Duodenal mucosa (tissue), 2 donors: ENCODE measurements around the gene DLX5.

Experiments used
- H3K27ac ChIP-seq: one replicate; pipeline ENCODE4 v1.7.0; 2013; ENCODE audit warnings: low read depth, low read length
- H3K27me3 ChIP-seq, 2 donors: one replicate each; pipeline ENCODE4 v1.7.0; 2013; ENCODE audit warnings: low read length in 2 of 2, control low read depth in 1 of 2; ENCODE audit not compliant: insufficient read depth in 2 of 2, control insufficient read depth in 1 of 2
- H3K36me3 ChIP-seq, 2 donors: one replicate each; pipeline ENCODE4 v1.7.0; 2013; ENCODE audit warnings: low read length in 2 of 2, control low read depth in 1 of 2; ENCODE audit not compliant: insufficient read depth in 2 of 2, control insufficient read depth in 1 of 2
- H3K4me1 ChIP-seq, 2 donors: one replicate each; pipeline ENCODE4 v1.7.0; 2013; ENCODE audit warnings: low read length in 2 of 2, control low read depth in 1 of 2; ENCODE audit not compliant: insufficient read depth in 2 of 2, control insufficient read depth in 1 of 2
- H3K4me3 ChIP-seq, 2 donors: one replicate each; pipeline ENCODE4 v1.7.0; 2013; ENCODE audit warnings: low read length in 2 of 2, low read depth in 1 of 2
- H3K9ac ChIP-seq, 2 donors: one replicate each; pipeline ENCODE4 v1.7.0; 2013; ENCODE audit warnings: low read length in 2 of 2, low read depth in 1 of 2
- H3K9me3 ChIP-seq, 2 donors: one replicate each; pipeline ENCODE4 v1.7.0; 2013; ENCODE audit warnings: low read length in 2 of 2, control low read depth in 1 of 2; ENCODE audit not compliant: control insufficient read depth in 1 of 2

DLX5 gene

DNA sequence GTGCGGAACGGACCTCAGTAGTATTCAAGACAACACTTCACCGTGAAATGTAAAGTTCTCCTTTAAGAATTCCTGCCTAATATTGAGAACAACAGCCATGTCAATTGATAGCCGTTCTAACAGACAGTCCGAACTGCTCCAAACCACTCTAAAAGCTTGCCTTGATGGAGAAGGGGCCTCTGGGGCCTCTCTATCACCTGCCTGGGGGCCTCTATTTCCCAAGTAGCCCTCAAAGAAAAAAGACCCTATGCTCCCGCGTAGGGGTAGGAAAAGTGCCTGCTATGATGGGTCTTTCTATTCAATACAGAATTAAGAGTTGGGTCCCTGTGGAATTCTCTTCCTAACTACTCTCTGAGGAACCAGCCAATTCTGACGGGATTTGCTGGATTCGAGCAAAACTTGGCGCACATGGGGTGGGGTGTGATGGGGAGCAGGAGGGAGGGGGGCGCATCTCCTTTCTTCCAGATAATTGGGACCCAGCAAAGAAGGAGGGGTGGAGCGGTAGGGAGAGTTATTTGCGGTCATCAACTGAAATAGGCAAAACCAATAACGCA, 27.6 kb downstream of the DLX5 start:
- Histone ChIP-seq H3K27me3 (peaks cover 88 to 97% of the 10 kb centered on the region in 2 donors), H3K27ac (no peak overlapping the region), H3K9me3 (no peaks in the 10 kb centered on the region), H3K4me3 (no peak overlapping the region), H3K4me1 (no peaks in the 10 kb centered on the region), H3K36me3 (no peaks in the 10 kb centered on the region), H3K9ac (no peak overlapping the region)

DNA sequence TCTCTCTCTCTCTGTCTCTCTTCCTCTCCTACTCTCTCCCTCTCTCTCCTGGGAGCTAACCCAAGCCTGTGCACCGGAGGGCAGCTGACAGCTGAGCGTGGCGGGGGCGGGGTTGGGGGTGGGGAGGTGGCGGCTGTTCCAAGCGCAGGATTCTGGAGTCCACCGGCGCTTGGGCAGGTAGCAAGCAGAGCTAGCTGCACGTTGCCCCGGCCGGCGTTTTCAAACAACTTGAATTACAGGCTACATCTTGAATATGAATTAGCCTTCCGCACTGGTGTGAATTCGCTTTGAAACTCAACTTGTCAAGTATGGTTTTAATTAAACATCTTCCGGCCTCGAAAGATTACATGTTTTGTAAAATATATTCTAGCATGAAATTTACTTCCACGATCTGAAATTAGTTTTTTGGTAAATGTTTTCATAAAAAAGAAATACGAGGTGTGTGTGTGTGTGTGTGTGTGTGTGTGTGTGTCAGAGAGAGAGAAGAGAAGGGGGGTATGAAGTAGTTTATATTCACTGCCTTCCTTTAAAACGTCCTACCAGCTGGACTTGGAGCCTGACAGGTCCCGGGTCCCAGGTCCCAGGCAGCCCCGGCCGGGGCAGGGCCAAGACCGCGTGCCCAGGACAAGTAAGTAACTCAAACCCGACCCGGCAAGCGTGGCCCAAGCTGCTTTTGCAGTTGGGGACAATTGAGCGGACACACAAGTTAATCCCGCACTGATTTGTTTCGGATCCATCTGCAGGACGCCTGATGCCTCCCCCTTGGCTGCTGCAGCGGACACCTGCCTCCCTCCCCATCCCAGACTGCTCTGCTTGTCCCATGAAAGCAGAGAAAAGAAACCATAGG, 28.3 kb downstream of the DLX5 start:
- H3K9ac ChIP-seq = no peak overlapping the region
- no peaks in the 10 kb centered on the region for H3K36me3 ChIP-seq
- H3K9me3 ChIP-seq = no peaks in the 10 kb centered on the region
- no peak overlapping the region for H3K4me3 ChIP-seq
- H3K27ac ChIP-seq = no peak overlapping the region
- H3K27me3 ChIP-seq = peaks cover 86 to 97% of the 10 kb centered on the region in 2 donors
- H3K4me1 ChIP-seq = no peaks in the 10 kb centered on the region

DNA sequence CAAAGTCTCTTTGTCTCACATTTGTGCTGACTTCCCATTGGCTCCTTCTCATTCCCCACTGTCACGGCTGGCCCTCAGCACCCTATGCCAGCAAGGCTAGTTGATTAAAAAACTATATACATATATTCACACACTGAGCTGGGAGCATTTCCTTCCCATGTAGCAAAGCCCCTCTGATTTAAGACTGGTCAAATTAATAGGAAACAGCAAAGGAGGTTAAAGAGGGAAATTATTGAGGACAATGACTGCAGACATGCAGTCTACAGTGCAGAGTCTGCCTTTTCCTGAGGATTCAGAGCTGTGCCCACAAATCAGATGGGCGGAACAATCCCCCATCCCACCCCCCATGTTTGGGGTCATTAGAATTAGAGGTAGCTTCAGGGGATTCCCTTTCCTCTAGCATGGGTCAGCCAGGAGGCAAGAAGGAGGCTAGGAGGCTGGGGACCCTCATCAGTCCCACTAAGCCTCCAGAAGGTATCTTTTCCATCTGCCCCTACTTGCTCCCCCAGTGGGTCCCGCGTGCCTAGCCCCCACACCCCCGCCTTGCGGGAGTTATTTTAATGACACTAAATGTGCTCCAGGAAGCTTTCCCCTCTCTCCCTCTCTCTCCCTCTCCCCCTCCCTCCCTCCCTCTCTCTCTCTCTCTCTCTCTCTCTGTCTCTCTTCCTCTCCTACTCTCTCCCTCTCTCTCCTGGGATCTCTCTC, 29.1 kb downstream of the DLX5 start:
- no peak overlapping the region for H3K27ac ChIP-seq
- no peaks in the 10 kb centered on the region for H3K36me3 ChIP-seq
- no peaks in the 10 kb centered on the region for H3K4me1 ChIP-seq
- H3K27me3 ChIP-seq = peaks cover 78 to 90% of the 10 kb centered on the region in 2 donors
- H3K9me3 ChIP-seq = no peaks in the 10 kb centered on the region
- H3K9ac ChIP-seq = no peak overlapping the region
- no peak overlapping the region for H3K4me3 ChIP-seq

DNA sequence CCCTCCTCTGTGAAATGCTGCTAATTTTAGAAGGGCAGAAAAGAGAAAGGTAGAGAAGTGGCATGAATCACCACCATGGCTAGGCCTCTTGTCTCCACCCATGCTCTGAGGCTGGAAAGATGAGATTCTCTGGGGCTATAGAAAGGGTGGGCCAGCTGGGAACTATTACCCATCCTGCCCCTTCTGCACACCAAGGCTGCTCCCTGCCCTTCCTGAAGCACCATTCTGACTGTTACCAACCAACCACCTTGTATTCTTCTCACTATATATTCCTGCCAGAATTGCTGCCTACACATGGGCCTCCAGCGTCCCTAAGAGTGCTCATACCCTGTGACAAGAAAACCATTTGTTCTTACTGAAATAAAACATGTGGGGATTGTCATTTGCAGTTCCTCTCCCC, 30.7 kb downstream of the DLX5 start:
- Histone ChIP-seq H3K36me3 (no peaks in the 10 kb centered on the region), H3K27ac (no peak overlapping the region), H3K9ac (no peak overlapping the region), H3K4me1 (no peaks in the 10 kb centered on the region), H3K9me3 (no peaks in the 10 kb centered on the region), H3K27me3 (peaks cover 77 to 87% of the 10 kb centered on the region in 2 donors), H3K4me3 (no peak overlapping the region)

DNA sequence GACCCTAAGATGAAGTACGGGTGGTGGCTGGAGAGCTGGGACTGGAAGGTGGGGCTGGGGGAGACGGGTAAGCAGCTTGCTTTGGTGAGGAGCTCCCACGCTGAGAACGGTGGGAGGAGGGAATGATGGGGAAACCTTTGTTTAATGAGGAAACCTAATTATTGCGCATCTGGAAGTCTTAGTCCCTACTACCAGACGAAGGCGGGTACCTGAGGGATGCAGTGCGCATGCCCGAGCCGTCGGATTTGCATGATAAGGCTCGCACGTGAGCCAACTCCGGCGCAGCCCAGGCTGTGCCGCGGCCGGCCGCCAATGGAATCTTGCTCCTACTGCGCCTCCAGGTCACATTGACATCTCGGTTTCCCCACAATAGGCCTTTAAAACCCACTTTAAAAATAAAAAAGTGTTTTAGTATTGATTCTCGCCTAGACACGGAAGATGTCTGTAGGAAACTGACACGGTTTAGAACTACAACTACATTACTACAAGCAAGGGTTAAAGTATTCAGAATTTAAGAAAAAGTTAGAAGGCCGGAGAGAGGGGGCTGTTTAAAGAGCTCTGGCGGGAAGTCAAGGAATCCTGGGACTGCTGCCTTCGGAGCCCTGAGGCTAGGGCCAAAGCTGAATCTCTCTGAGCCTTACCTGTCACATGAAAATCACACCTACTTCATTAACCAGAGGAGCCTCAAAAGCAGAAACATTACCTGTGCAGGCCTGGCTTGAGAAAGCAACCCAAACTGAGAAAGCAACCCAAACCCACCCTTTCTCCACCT, 31.4 kb downstream of the DLX5 start:
- Histone ChIP-seq H3K9ac (no peak overlapping the region), H3K27me3 (peaks cover 77 to 87% of the 10 kb centered on the region in 2 donors), H3K4me3 (no peak overlapping the region), H3K36me3 (no peaks in the 10 kb centered on the region), H3K9me3 (no peaks in the 10 kb centered on the region), H3K27ac (no peak overlapping the region), H3K4me1 (no peaks in the 10 kb centered on the region)

DNA sequence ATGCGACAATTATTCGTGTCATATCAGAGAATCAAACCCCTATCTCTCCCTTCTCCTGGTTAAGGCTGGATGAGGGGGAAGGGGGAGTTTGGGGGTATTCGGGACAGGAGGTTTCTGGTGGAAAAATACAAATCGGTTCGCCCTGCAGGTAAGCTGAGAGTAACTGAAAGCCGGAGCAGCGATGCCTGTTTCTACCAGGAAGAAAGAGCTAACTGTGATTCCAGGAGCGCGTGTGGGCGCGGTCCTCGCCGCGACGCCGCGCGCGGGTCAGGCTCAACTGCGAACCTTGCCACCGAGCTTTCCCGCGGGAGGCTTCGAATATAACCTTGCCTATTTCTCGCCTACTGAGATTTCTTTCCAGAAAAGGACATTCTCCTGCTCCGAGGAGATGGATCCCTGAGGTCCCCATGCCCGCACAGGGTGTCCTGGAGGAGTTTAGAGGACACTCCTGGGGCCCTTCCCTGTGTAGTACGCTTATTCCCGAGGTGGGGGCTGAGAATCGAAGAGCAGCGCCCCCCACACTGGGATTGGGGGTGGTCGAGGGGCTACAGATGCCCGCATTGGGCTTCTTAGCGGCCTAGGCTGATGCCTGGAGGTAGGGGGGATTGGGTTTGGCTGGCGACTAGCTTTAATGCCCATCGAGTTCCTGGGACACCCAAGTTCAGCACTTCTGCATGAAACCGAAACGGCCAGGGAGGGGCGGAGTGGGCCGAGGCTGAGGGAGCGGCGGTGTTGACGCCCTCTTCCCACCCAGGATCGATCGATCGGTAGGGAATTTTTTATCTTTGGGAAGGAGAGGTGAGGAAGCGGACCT, 32.2 kb downstream of the DLX5 start:
- Histone ChIP-seq H3K9me3 (no peaks in the 10 kb centered on the region), H3K4me3 (no peak overlapping the region), H3K36me3 (no peaks in the 10 kb centered on the region), H3K9ac (no peak overlapping the region), H3K27ac (no peak overlapping the region), H3K27me3 (peaks cover 70 to 84% of the 10 kb centered on the region in 2 donors), H3K4me1 (no peaks in the 10 kb centered on the region)

DNA sequence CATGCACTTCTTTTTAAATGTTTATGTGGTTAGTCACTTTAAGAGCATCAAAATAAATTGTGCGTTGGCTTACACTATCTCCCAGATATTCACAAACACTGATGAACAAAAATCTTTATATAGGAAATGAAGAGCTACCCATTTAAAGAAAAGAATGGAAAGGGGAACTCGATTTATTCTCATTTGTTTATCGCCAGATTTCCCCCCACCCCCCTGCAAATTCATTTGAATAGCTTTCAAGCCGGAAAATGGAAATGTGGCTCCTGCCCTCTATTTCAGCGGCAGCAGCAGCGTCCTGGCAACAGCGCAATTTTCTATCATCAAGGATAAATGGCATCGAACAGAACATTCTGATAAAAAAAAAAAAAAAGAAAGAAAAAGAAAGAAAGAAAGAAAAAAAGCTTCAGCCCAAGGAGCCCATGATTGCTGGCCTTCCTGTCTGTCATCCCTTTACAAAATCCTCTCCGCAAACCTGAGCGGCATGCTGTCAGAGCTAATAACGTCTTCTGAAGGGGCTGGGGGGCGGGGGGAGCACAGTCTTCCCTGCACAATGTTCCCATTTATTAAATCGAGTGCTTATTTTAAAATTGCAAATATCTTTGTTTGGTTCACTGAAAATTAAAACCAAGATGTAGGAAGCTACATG, 33.0 kb downstream of the DLX5 start:
- Histone ChIP-seq H3K36me3 (no peaks in the 10 kb centered on the region), H3K9me3 (no peaks in the 10 kb centered on the region), H3K4me1 (no peaks in the 10 kb centered on the region), H3K27ac (no peak overlapping the region), H3K27me3 (peaks cover 70 to 84% of the 10 kb centered on the region in 2 donors), H3K9ac (no peak overlapping the region), H3K4me3 (no peak overlapping the region)

DNA sequence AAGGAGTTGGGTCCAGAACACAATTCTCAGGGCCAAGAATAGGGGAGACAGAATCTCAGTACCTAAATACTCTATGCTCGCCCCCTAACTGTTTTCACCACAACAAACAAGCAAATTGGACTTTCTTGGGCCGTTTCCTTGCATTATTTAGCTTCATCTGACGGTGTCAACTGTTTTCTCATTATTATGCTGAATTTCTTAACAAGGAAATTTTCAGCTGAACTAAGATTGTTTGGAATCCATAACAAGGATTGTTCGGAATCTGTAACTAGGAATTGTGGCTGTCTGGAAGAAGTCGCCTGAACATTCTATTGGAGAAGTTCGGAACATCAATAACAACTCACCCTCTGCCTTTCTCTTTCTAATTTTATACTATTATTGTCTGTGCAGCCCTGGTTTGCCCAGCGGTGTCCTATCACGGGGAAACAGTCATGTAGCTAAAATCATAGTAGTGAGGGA, 34.7 kb downstream of the DLX5 start:
- H3K27me3 ChIP-seq = peaks cover 58 to 79% of the 10 kb centered on the region in 2 donors

DNA sequence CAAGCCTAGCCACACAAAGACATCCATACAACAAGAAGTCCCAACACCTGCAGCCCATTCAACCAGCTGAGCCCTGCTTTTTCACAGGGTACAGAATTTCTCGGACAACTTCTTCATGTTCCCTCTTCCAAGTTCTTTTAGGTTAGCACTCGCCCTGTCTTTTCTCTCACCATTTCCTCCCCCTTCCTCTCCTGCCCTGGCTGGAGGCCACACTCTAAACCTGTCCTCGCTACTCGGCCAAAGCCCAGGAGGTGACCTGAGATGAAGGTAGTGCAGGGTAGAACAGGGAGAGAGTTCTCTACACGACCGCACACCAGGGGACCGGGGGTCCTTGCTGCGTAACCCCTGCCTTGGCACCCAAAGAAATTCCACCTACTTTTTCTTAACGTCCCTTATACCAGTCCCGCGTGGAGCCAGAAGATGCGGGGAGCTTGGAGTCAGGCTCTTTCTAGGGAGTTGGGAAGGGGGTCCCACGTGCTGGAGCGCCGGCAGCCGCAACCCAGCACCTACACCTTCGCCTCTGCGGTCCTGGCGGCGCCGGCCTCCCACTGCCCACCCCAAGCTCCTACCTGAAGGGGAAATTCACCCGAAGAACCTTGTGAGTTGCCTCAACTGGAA, 35.3 kb downstream of the DLX5 start:
- H3K9me3 ChIP-seq = no peaks in the 10 kb centered on the region
- H3K27me3 ChIP-seq = peaks cover 54 to 73% of the 10 kb centered on the region in 2 donors
- H3K4me1 ChIP-seq = no peaks in the 10 kb centered on the region
- no peak overlapping the region for H3K9ac ChIP-seq
- H3K4me3 ChIP-seq = no peak overlapping the region
- no peaks in the 10 kb centered on the region for H3K36me3 ChIP-seq
- no peak overlapping the region for H3K27ac ChIP-seq

More for the DNA sequence above, 34.7 kb downstream of the DLX5 start:
- Histone ChIP-seq H3K4me3 (no peak overlapping the region), H3K9me3 (no peaks in the 10 kb centered on the region), H3K27ac (no peak overlapping the region), H3K36me3 (no peaks in the 10 kb centered on the region), H3K9ac (no peak overlapping the region), H3K4me1 (no peaks in the 10 kb centered on the region)
